ENCODE measurements around the gene MEFV. TPM values are rescaled to one million over a fixed set of nuclear protein-coding genes. Genes with fewer than 3 reads are reported as not detected.
A peak's percentile ranks its signal among the peaks of the same experiment; 100 is the strongest.

Gene MEFV
- polyA plus RNA-seq, 1 experiment, result not detected

- DNase-seq (ENCODE audit: low read depth), result no peak
- POLR2A ChIA-PET, result no interaction called here
- CTCF ChIA-PET, result interaction anchor here (1.2 to 2.7 kb wide), 5 partner anchors 13 to 21 kb away, joined by 3 to 11 read pairs (median 9); partner anchors contain the start of genes TIGD7 and ZNF75A
- H3K4me3 ChIP-seq (ENCODE audit: low read depth, low read length), result peak overlapping the region; percentile 74
- peaks cover 9% of the 10 kb centered on the region for H3K36me3 ChIP-seq (ENCODE audit: control insufficient read depth, insufficient read depth, low read length)
- H3K27me3 ChIP-seq (ENCODE audit: control insufficient read depth, insufficient read depth, low read length), result no peaks in the 10 kb centered on the region
- TF ChIP-seq, protein P1, sequence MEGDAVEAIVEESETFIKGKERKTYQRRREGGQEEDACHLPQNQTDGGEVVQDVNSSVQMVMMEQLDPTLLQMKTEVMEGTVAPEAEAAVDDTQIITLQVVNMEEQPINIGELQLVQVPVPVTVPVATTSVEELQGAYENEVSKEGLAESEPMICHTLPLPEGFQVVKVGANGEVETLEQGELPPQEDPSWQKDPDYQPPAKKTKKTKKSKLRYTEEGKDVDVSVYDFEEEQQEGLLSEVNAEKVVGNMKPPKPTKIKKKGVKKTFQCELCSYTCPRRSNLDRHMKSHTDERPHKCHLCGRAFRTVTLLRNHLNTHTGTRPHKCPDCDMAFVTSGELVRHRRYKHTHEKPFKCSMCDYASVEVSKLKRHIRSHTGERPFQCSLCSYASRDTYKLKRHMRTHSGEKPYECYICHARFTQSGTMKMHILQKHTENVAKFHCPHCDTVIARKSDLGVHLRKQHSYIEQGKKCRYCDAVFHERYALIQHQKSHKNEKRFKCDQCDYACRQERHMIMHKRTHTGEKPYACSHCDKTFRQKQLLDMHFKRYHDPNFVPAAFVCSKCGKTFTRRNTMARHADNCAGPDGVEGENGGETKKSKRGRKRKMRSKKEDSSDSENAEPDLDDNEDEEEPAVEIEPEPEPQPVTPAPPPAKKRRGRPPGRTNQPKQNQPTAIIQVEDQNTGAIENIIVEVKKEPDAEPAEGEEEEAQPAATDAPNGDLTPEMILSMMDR (IDR thresholded peaks at IDR 0.05; ENCODE audit: insufficient read depth, low read depth, low read length), result no peak
These were observed 27.4 kb upstream of the MEFV start for GRCh38 chr16:3283543-3284447.

- peaks cover 6% of the 10 kb centered on the region for H3K36me3 ChIP-seq (ENCODE audit: control insufficient read depth, insufficient read depth, low read length)
- DNase-seq (ENCODE audit: low read depth), result peak; percentile 90
- POLR2A ChIA-PET, result interaction anchor here (0.9 kb wide), 1 partner anchor 162 kb away, joined by 5 read pairs; no protein-coding TSS in a partner anchor
- CTCF ChIA-PET, result interaction anchor here (0.7 to 2.7 kb wide), 4 partner anchors 13 to 154 kb away, joined by 3 to 11 read pairs (median 6); no protein-coding TSS in a partner anchor
- TF ChIP-seq, protein P1 (IDR thresholded peaks at IDR 0.05; ENCODE audit: insufficient read depth, low read depth, low read length), result no peak
- peak within 1 kb of the TSS; percentile 74 for H3K4me3 ChIP-seq (ENCODE audit: low read depth, low read length)
- no peaks in the 10 kb centered on the region for H3K27me3 ChIP-seq (ENCODE audit: control insufficient read depth, insufficient read depth, low read length)
These were observed 26.5 kb upstream of the MEFV start, which contains the start of gene ZNF263 for GRCh38 chr16:3282730-3283542. Gene ZNF263 (plus strand): TSS chr16:3283491. CDS start chr16:3283819, 328 bp downstream.

GRCh38 chr16:3282103-3282729 is 25.8 kb upstream of the MEFV start:
- peaks cover 6% of the 10 kb centered on the region for H3K36me3 ChIP-seq (ENCODE audit: control insufficient read depth, insufficient read depth, low read length)
- ChIA-PET CTCF (interaction anchor here (0.7 to 2.7 kb wide), 4 partner anchors 14 to 153 kb away, joined by 3 to 11 read pairs (median 6); no protein-coding TSS in a partner anchor), POLR2A (interaction anchor here (0.9 kb wide), 1 partner anchor 162 kb away, joined by 5 read pairs; no protein-coding TSS in a partner anchor)
- TF ChIP-seq, protein P1 (IDR thresholded peaks at IDR 0.05; ENCODE audit: insufficient read depth, low read depth, low read length), result no peak
- no peak for DNase-seq (ENCODE audit: low read depth)
- peak overlapping the region; percentile 74 for H3K4me3 ChIP-seq (ENCODE audit: low read depth, low read length)
- H3K27me3 ChIP-seq (ENCODE audit: control insufficient read depth, insufficient read depth, low read length), result no peaks in the 10 kb centered on the region

GRCh38 chr16:3281222-3281820 is 24.9 kb upstream of the MEFV start:
- H3K27me3 ChIP-seq (ENCODE audit: control insufficient read depth, insufficient read depth, low read length), result no peaks in the 10 kb centered on the region
- no peak for DNase-seq (ENCODE audit: low read depth)
- TF ChIP-seq, protein P1 (IDR thresholded peaks at IDR 0.05; ENCODE audit: insufficient read depth, low read depth, low read length), result no peak
- ChIA-PET POLR2A (no interaction called here), CTCF (interaction anchor here (0.8 kb wide), 1 partner anchor 15 kb away, joined by 4 read pairs; no protein-coding TSS in a partner anchor)
- no peak overlapping the region for H3K4me3 ChIP-seq (ENCODE audit: low read depth, low read length)
- peaks cover 5% of the 10 kb centered on the region for H3K36me3 ChIP-seq (ENCODE audit: control insufficient read depth, insufficient read depth, low read length)

Data from BJ (cell line).